ENCODE measurements around the gene RAI1.

The RAI1 gene

DNA sequence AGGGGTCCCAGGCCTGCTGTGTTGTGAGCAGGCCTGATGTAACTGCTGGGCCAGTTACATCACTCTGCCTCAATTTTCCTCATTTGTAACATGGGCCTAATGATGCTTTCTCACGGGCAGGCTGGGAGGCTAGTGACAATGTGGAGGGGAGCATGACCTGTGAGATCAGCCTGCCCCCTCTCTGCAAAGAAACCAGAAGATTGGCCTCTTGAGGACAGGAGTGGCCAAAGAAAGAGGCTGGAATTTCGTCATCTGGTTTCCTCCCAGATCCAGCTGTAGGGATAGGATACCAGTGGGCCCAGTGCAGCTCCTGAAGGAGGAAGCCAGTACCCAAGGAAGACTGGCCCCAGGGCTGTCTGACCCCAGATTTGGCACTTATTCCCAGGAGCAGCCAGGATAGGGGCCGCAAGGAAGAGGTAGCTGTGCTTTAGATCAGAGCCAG is 156.1 kb downstream of the RAI1 start:
- H3K27ac ChIP-seq (ENCODE audit: low read depth, low read length) = peak overlapping the region; percentile 99
- H3K27me3 ChIP-seq (ENCODE audit: control insufficient read depth, insufficient read depth, low read length) = no peaks in the 10 kb centered on the region
- H3K9ac ChIP-seq (ENCODE audit: low read length) = peak overlapping the region; percentile 43
- H3K4me3 ChIP-seq (ENCODE audit: low read length) = peak overlapping the region; percentile 79
- no peaks in the 10 kb centered on the region for H3K36me3 ChIP-seq (ENCODE audit: control insufficient read depth, insufficient read depth, low read length)
- H3K4me1 ChIP-seq (ENCODE audit: control insufficient read depth, insufficient read depth, low read length) = peaks cover 31% of the 10 kb centered on the region

DNA sequence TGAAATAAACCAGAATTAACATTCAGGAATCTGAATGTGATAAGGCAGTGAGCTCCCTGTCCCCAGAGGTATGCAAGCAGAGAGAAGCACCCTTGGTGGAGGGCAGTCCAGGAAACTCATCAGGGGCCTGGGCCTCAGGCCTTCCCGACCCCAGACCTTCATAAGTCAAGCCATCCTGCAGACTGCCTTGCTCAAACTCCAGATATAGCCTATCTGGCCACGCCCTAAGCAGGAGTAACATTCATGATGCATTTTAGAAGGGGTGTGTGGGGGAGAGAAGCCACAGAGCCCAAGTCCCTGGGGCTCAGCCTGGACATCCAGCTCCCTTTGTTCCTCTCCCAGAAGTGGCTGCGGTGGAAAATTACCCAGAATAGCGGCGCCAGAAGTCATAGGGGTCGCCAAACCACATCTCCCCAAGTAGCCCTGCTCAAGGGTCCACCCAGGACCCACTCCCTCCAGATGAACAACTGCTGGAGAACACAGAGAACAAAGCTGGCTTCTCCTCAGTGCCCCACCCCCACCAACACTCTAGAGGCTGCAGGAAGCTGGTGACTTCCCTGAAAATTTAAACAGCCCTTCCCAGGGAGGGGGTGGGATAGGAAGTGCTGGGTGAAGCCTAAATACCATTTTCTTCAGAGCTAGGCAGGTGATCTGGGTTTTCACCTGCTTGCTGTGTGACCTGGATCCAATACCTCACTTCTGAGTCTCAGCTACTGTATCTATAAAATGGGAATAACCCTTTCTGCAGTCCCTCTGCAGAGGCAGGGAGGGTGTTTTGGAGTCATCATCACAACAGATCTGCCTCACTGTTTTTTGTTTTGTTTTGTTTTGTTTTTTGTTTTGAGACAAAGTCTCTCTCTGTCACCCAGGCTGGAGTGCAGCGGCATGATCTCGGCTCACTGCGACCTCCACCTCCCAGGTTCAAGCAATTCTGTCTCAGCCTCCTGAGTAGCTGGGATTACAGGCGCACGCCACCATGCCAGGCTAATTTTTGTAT is 157.0 kb downstream of the RAI1 start:
- no peaks in the 10 kb centered on the region for H3K27me3 ChIP-seq (ENCODE audit: control insufficient read depth, insufficient read depth, low read length)
- peak overlapping the region; percentile 99 for H3K27ac ChIP-seq (ENCODE audit: low read depth, low read length)
- H3K36me3 ChIP-seq (ENCODE audit: control insufficient read depth, insufficient read depth, low read length) = no peaks in the 10 kb centered on the region
- peaks cover 30% of the 10 kb centered on the region for H3K4me1 ChIP-seq (ENCODE audit: control insufficient read depth, insufficient read depth, low read length)
- peak overlapping the region; percentile 43 for H3K9ac ChIP-seq (ENCODE audit: low read length)
- peak overlapping the region; percentile 13 for H3K4me3 ChIP-seq (ENCODE audit: low read length)

DNA sequence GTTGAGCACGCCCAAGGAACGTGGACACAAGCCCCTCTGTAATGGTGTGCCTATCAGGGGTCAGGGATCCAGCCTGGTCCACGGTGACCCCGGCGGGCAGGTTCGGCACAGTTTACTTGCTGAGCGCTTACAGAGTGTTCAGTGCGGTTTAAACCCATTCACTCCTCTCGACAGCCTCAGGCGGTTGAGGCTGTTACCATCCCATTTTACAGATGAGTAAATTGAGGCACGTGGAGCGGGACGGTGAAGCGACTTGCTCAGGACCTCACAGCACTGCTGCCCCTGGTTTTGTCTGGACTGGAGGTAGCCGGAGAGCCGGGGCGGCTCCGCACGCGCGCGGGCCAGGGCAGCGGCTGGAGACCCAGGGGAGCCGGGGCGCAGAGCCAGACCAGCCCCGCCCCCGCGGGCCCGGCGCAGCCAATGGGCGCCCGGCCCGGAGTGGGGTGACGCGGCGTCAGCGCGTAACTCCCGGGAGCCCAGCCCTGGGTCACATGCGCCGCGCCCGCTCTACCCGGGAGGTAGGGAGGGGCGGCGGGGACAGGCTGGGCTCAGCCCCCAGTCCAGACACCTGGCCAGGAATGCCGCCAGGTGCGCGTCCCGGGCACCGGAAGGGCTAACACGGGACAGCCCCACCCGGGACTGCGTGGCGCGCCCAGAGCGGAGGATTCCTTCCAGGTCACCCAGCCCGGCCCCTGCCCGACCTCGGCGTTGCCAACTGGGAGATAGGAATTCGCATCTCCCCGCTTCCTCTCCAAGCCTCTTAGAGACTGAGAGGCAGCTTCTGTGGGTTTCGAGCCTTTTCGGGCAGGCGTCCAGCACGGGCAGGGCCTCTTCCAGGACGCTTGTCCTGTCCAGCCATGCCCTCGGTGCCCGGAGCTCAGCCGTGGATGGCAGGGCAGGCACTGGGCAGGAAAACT is 158.8 kb downstream of the RAI1 start:
- no peaks in the 10 kb centered on the region for H3K27me3 ChIP-seq (ENCODE audit: control insufficient read depth, insufficient read depth, low read length)
- H3K9ac ChIP-seq (ENCODE audit: low read length) = peak overlapping the region; percentile 61
- peaks cover 27% of the 10 kb centered on the region for H3K4me1 ChIP-seq (ENCODE audit: control insufficient read depth, insufficient read depth, low read length)
- H3K4me3 ChIP-seq (ENCODE audit: low read length) = peak overlapping the region; percentile 69
- peak overlapping the region; percentile 96 for H3K27ac ChIP-seq (ENCODE audit: low read depth, low read length)
- H3K36me3 ChIP-seq (ENCODE audit: control insufficient read depth, insufficient read depth, low read length) = no peaks in the 10 kb centered on the region

DNA sequence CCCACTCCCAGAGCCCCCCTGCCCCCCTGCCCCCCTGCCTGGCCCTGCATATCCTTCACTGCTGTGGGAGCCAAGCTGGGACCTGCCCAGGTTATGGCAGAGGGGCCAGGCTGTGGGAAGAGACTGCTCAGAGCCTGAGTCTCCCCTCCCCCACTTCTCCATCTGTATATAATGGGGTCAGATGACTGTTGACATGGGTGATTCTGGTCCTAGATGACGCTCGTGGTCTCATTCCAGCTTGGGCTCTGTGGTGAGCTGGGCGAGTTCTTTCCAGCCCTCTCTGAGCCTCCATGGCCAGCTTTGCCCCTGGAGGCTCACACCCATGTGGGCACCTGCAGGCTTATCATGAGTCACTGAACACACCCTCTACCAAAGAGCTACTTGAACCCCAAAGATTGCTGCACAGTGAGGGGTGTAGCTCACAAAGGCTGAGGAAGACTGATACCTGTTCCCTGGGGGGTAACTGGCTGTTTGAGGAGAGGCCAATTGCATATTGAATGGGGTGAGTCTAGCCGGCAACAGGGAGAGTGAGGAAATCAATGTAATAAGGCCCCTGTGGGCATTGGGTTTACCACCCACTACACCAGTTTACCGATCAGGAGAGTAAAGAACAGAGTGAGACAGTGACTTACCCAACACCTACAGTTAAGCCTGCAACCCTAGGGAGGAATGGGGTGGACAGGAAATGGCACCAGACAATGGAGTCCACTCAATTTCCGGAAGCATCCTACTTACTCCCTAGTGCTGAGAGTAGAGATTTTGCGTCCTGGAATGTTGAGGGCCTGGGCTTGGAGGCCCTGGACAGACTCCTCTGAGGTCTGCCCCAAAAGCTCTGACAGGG is 159.7 kb downstream of the RAI1 start:
- H3K4me1 ChIP-seq (ENCODE audit: control insufficient read depth, insufficient read depth, low read length) = peaks cover 19% of the 10 kb centered on the region
- H3K9ac ChIP-seq (ENCODE audit: low read length) = peak overlapping the region; percentile 61
- H3K36me3 ChIP-seq (ENCODE audit: control insufficient read depth, insufficient read depth, low read length) = no peaks in the 10 kb centered on the region
- H3K4me3 ChIP-seq (ENCODE audit: low read length) = no peak overlapping the region
- no peaks in the 10 kb centered on the region for H3K27me3 ChIP-seq (ENCODE audit: control insufficient read depth, insufficient read depth, low read length)
- peak overlapping the region; percentile 96 for H3K27ac ChIP-seq (ENCODE audit: low read depth, low read length)

DNA sequence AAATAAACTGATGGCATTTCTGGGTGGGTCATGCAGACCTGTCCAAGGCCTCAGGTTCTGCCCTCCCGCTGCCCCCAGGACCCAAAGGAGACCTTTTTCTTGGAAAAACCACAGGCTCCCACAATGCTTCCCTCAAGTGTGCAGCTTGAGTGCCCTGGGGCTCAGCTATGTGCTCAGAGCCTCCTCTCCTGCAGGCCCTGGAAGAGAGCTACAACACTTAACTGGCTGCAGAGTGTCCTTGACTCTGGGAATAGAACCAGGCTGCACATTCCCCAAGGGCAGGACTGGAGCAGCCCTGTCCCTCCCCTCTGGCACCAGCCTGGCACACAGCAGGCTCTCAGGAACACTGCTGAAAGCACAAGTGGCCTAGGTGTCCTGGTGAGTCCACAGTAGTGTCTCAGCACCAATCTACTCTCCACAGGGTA is 160.4 kb downstream of the RAI1 start:
- no peaks in the 10 kb centered on the region for H3K27me3 ChIP-seq (ENCODE audit: control insufficient read depth, insufficient read depth, low read length)
- no peak overlapping the region for H3K9ac ChIP-seq (ENCODE audit: low read length)
- peaks cover 4% of the 10 kb centered on the region for H3K36me3 ChIP-seq (ENCODE audit: control insufficient read depth, insufficient read depth, low read length)
- peaks cover 19% of the 10 kb centered on the region for H3K4me1 ChIP-seq (ENCODE audit: control insufficient read depth, insufficient read depth, low read length)
- H3K4me3 ChIP-seq (ENCODE audit: low read length) = no peak overlapping the region
- peak overlapping the region; percentile 96 for H3K27ac ChIP-seq (ENCODE audit: low read depth, low read length)

DNA sequence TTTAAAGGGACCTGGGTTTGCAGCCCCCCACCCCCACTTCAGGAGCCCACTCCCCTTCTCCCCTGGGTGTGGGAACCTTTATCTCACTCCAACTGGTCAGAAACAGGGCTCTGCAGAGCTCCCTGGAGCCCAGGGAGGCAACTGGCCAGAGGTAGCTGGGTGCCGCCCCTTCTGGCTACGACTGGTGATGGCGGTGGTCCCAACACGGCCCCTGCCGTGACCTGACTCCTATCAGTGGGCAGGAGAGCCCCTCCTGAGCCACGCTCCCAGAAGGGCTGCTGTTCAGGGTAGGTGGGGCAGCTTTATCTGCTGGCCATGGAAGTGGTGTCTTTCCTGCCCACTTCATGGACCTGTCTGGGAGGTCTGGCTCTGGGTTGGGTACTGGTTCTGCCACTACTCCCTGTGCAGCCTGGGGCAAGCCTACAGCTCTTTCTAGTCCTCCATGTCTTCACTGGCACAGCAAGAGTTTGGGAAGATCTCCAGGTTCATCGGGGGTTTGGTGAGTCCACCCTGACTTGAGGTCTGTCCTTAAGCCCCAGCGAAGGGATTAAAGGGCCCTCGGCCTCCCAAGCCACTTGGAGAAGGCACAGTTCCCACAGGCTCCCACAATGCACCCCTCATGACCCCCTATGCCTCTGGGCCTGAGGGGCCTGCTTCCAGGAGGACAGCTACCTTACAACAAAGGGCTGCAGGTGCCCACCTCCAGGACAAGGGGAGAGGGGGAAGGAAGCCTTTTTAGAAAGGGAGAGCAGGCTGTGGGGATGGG is 161.0 kb downstream of the RAI1 start:
- H3K4me1 ChIP-seq (ENCODE audit: control insufficient read depth, insufficient read depth, low read length) = peaks cover 15% of the 10 kb centered on the region
- no peak overlapping the region for H3K9ac ChIP-seq (ENCODE audit: low read length)
- no peak overlapping the region for H3K27ac ChIP-seq (ENCODE audit: low read depth, low read length)
- H3K36me3 ChIP-seq (ENCODE audit: control insufficient read depth, insufficient read depth, low read length) = peaks cover 10% of the 10 kb centered on the region
- H3K4me3 ChIP-seq (ENCODE audit: low read length) = no peak overlapping the region
- no peaks in the 10 kb centered on the region for H3K27me3 ChIP-seq (ENCODE audit: control insufficient read depth, insufficient read depth, low read length)

DNA sequence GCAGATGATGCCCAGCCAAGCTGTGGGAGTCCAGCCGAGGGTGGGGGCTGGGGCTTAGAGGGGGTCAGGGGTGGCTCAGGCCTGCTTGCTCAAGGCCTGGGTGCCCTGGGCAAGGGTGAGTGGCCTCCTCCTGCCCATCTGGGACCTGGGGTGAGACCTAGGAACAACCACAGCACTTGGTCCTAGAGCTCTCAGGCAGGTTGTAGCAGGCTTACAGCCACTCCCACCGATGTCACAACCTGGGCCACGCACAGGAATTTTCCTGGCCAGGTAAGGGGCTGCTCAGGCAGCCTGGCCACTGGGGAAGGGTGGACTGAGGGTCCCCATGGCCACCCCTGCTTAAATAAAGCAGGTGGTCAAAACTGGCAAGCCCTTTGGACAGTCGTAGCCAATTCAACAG is 161.8 kb downstream of the RAI1 start:
- H3K27ac ChIP-seq (ENCODE audit: low read depth, low read length) = no peak overlapping the region
- H3K27me3 ChIP-seq (ENCODE audit: control insufficient read depth, insufficient read depth, low read length) = no peaks in the 10 kb centered on the region
- H3K4me1 ChIP-seq (ENCODE audit: control insufficient read depth, insufficient read depth, low read length) = peaks cover 7% of the 10 kb centered on the region
- no peak overlapping the region for H3K4me3 ChIP-seq (ENCODE audit: low read length)
- no peak overlapping the region for H3K9ac ChIP-seq (ENCODE audit: low read length)
- peaks cover 10% of the 10 kb centered on the region for H3K36me3 ChIP-seq (ENCODE audit: control insufficient read depth, insufficient read depth, low read length)

DNA sequence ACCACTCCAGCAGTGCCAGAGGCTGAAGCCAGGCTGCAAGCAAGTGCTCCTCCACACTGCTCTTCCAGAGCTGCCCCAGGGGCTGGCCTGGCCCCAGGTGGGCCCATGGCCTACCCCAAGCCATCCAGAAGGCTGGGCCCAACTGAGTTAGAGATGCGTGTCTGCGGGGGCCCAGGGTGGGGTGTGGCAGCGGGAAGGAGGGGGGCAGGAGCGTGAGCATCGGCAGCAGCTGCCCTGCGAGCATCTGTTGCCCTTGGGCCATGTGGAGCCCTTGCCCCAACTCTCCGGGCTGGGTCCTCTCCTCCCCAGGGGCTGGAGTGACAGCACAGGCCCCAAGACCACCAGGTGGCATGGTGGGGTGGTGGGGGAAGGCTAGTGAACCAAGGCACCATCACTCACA is 162.8 kb downstream of the RAI1 start:
- Histone ChIP-seq H3K36me3 (ENCODE audit: control insufficient read depth, insufficient read depth, low read length) (peaks cover 10% of the 10 kb centered on the region), H3K4me1 (ENCODE audit: control insufficient read depth, insufficient read depth, low read length) (peaks cover 12% of the 10 kb centered on the region), H3K27me3 (ENCODE audit: control insufficient read depth, insufficient read depth, low read length) (no peaks in the 10 kb centered on the region), H3K9ac (ENCODE audit: low read length) (no peak overlapping the region), H3K4me3 (ENCODE audit: low read length) (no peak overlapping the region), H3K27ac (ENCODE audit: low read depth, low read length) (no peak overlapping the region)

DNA sequence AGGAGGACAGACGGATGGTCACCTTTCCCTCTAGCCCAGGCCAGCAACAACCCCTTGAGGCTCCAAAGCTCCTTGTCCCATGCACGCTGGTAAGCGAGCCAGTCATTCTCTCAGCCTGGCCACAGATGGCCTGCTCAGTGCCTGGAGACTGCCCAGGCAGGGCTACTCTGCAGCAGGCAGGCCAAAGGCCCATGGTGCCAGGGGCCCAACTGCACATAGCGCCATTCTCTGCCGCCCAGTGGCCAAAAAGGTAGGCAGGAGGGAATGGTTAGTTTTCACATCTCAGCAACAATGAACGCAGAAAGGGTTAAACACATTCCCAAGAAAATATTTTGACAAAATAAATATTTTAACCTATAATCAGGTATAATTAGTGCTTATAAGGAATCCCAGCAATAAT is 163.2 kb downstream of the RAI1 start:
- peaks cover 14% of the 10 kb centered on the region for H3K4me1 ChIP-seq (ENCODE audit: control insufficient read depth, insufficient read depth, low read length)
- no peak overlapping the region for H3K9ac ChIP-seq (ENCODE audit: low read length)
- H3K27ac ChIP-seq (ENCODE audit: low read depth, low read length) = no peak overlapping the region
- no peaks in the 10 kb centered on the region for H3K27me3 ChIP-seq (ENCODE audit: control insufficient read depth, insufficient read depth, low read length)
- peaks cover 10% of the 10 kb centered on the region for H3K36me3 ChIP-seq (ENCODE audit: control insufficient read depth, insufficient read depth, low read length)
- no peak overlapping the region for H3K4me3 ChIP-seq (ENCODE audit: low read length)

DNA sequence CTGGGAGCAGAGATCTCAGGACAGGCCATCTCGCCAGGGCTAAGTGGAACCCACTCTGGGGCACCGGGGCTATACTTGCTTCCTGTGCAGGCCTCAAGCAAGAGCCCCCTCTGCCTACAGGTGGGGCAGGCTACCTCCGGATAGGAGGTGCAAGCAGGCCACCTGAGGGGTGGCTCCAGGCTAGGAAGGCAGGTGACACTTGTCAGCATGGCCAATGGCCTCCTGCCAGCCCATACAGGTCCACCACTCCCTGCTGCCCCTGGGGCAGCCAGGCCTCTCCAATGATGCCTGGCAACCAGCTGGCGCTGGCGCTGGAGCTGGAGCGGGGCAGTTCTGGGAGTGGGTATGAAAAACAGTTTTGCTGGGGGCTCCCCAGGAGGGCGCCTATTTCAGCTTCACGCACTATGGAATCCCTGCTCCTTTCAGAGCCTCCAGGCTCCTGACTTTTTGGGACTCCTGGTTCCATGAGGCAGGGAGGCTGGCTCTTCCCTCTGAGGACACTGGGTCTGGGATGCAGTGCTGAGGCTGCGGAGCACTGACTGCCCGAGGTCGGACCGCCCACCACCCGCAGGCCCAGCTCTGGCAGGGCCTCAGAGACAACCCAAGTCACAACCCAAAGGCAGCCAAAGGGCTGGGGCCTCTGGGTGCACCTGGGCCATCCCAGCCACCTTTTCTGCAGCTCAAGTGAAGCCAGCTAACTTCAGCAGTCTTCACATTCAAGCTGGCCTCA is 164.0 kb downstream of the RAI1 start:
- H3K4me1 ChIP-seq (ENCODE audit: control insufficient read depth, insufficient read depth, low read length) = peaks cover 15% of the 10 kb centered on the region
- no peak overlapping the region for H3K27ac ChIP-seq (ENCODE audit: low read depth, low read length)

DNA sequence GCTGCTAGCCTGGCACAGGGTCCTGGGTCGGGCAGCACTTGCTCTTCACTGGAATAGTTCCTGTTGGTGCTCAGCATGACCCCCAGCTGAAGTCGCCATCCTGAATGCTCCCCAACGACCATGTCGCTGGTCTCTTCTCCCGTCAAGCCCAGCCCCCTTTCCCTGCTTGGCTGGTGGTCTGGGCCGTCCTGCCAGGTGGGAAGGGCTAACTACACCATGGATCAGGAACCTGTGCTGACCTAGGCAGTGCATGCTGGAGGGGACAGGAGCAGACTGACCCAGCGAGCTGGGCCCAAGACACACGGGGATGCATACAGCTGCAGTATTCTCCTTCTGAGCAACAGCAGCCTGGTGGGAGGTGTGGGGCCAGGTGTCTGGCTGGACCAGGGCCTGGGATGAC is 164.7 kb downstream of the RAI1 start:
- H3K9ac ChIP-seq (ENCODE audit: low read length) = no peak overlapping the region
- H3K36me3 ChIP-seq (ENCODE audit: control insufficient read depth, insufficient read depth, low read length) = peaks cover 12% of the 10 kb centered on the region
- H3K27me3 ChIP-seq (ENCODE audit: control insufficient read depth, insufficient read depth, low read length) = no peaks in the 10 kb centered on the region
- H3K4me3 ChIP-seq (ENCODE audit: low read length) = no peak overlapping the region
- peaks cover 15% of the 10 kb centered on the region for H3K4me1 ChIP-seq (ENCODE audit: control insufficient read depth, insufficient read depth, low read length)
- no peak overlapping the region for H3K27ac ChIP-seq (ENCODE audit: low read depth, low read length)

More for the DNA sequence above, 164.0 kb downstream of the RAI1 start:
- Histone ChIP-seq H3K9ac (ENCODE audit: low read length) (no peak overlapping the region), H3K4me3 (ENCODE audit: low read length) (no peak overlapping the region), H3K27me3 (ENCODE audit: control insufficient read depth, insufficient read depth, low read length) (no peaks in the 10 kb centered on the region), H3K36me3 (ENCODE audit: control insufficient read depth, insufficient read depth, low read length) (peaks cover 10% of the 10 kb centered on the region)

Measured in rectal smooth muscle tissue (tissue), 1 donor.